Gastroesophageal sphincter (tissue), 3 donors: Measurements from ENCODE around the gene TUBGCP3.

ENCODE experiments used
- EP300 ChIP-seq: sonication (generic); formaldehyde crosslinking; IDR thresholded peaks from one replicate; pipeline ENCODE4 v1.6.1; 2017; ENCODE audit warnings: antibody characterized with exemption, mild to moderate bottlenecking
- POLR2AphosphoS5 ChIP-seq: sonication (generic); formaldehyde crosslinking; IDR thresholded peaks from one replicate; pipeline ENCODE4 v1.6.1; 2017; ENCODE audit warnings: antibody characterized with exemption
- TF ChIP-seq, protein P1 (sequence below), 4 experiments: fragments of 200-600 bp in 2 of 4; fragments of 450-650 bp in 2 of 4; sonication (generic) in 1 of 4; IDR thresholded peaks; one replicate each; pipeline ENCODE4 v1.5.1; 2017 to 2019; ENCODE audit warnings: antibody characterized with exemption in 4 of 4, mild to moderate bottlenecking in 2 of 4, moderate library complexity in 2 of 4

DNA sequence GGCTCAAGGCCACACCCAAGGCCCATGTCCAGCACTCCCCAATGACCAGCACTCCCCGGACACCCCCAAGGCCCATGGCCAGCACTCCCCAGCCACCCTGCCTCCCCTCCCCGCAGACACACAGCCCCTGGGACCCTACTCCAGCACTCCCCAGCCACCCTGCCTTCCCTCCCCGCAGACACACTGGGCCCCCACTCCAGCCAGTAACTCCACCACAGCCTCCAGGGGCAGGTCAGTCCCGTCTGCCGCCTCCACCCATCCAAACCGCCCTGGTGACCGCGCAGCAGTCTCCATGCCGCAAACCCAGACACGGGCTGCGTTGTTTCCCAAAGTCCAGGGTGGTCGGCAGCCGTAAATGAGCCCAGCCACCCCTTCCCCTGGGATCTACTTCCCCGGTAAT, 141.1 kb downstream of the TUBGCP3 start:
- TF ChIP-seq, protein P1, sequence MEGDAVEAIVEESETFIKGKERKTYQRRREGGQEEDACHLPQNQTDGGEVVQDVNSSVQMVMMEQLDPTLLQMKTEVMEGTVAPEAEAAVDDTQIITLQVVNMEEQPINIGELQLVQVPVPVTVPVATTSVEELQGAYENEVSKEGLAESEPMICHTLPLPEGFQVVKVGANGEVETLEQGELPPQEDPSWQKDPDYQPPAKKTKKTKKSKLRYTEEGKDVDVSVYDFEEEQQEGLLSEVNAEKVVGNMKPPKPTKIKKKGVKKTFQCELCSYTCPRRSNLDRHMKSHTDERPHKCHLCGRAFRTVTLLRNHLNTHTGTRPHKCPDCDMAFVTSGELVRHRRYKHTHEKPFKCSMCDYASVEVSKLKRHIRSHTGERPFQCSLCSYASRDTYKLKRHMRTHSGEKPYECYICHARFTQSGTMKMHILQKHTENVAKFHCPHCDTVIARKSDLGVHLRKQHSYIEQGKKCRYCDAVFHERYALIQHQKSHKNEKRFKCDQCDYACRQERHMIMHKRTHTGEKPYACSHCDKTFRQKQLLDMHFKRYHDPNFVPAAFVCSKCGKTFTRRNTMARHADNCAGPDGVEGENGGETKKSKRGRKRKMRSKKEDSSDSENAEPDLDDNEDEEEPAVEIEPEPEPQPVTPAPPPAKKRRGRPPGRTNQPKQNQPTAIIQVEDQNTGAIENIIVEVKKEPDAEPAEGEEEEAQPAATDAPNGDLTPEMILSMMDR (IDR thresholded peaks at IDR 0.05): no peak
- no peak for TF ChIP-seq EP300
- TF ChIP-seq POLR2AphosphoS5: no peak
